Cortex of kidney (tissue), 1 donor: ENCODE measurements around the gene NRCAM.

Experiments
- DNase-seq: peaks from one replicate; lab custom pipeline; 2025; lab: John Stamatoyannopoulos, UW

Gene NRCAM

GRCh38 chr7:108157606-108158335, 298.5 kb downstream of the NRCAM start:
- no peak for DNase-seq

- DNase-seq = no peak
Measured at GRCh38 chr7:108156897-108157605, 299.2 kb downstream of the NRCAM start.

GRCh38 chr7:108152198-108152597, 304.0 kb downstream of the NRCAM start:
- no peak for DNase-seq

- DNase-seq = no peak
Measured at GRCh38 chr7:108149908-108150307, 306.3 kb downstream of the NRCAM start.

- no peak for DNase-seq
Measured at GRCh38 chr7:108149119-108149518, 307.1 kb downstream of the NRCAM start.

- no peak for DNase-seq
Measured at GRCh38 chr7:108147031-108147563, 309.1 kb downstream of the NRCAM start.

GRCh38 chr7:108146070-108146842, 310.0 kb downstream of the NRCAM start:
- no peak for DNase-seq

GRCh38 chr7:108145401-108145800, 310.8 kb downstream of the NRCAM start:
- no peak for DNase-seq

GRCh38 chr7:108144931-108145330, 311.3 kb downstream of the NRCAM start:
- DNase-seq = no peak

- no peak for DNase-seq
Measured at GRCh38 chr7:108143658-108144420, 312.4 kb downstream of the NRCAM start.

GRCh38 chr7:108142675-108143259, 313.5 kb downstream of the NRCAM start:
- DNase-seq = no peak

- DNase-seq = no peak
Measured at GRCh38 chr7:108142180-108142579, 314.1 kb downstream of the NRCAM start.

- DNase-seq = no peak
Measured at GRCh38 chr7:108140671-108141070, 315.6 kb downstream of the NRCAM start.

GRCh38 chr7:108138911-108139310, 317.3 kb downstream of the NRCAM start:
- no peak for DNase-seq

GRCh38 chr7:108137993-108138392, 318.2 kb downstream of the NRCAM start:
- no peak for DNase-seq

GRCh38 chr7:108137040-108137439, 319.2 kb downstream of the NRCAM start:
- DNase-seq = no peak

- DNase-seq = no peak
Measured at GRCh38 chr7:108136191-108136688, 320.0 kb downstream of the NRCAM start.

- DNase-seq = no peak
Measured at GRCh38 chr7:108135446-108136190, 320.6 kb downstream of the NRCAM start.

- no peak for DNase-seq
Measured at GRCh38 chr7:108134486-108134885, 321.8 kb downstream of the NRCAM start.

GRCh38 chr7:108132551-108133265, 323.5 kb downstream of the NRCAM start:
- DNase-seq = no peak
